ENCODE results near the gene ZNF423. TPM values are rescaled to one million over a fixed set of nuclear protein-coding genes. Genes with fewer than 3 reads are reported as not detected.
A peak's percentile ranks its signal among the peaks of the same experiment; 100 is the strongest.

The ZNF423 gene
- total RNA-seq, 1 experiment from 2014 or later, result 0.20 TPM

DNA sequence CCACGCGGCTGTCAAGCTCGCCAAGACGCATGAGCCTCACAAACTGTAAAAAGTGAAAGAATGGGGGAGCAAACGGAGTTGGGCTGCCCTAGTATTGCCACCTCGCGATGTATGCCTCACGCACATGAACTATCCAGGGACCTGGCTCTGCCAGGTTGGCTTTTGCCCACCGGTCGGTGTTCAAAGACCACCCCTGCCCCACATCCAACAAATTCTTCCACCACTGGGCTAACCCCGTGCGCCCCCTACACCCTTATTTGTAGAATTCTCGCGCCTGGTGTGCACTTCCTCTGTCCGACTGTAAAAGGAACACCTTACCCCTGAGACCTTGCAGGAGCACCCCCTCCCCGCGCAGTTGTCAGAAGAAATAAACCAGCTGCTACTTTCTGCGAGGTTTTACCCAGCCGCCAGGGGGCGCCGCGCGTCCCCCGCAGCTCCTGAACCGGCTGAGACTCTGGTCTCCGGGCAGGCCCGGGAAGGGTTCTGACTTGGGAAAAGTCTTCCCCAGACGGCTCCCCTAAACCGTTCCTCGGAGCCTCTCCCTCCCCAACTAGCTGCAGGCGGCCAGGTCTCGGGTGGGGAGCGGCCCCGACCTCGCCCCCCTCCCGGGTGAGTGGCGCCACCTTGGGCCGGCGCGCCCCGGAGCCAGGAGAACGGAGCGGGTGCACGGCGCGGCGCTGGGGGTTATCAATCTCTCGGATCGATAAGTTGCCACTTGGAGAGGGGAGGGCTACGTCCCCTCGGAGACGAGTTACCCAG lies 1.7 kb upstream of the ZNF423 start:
- DNase-seq, result peak; percentile 75 to 83
- Histone ChIP-seq H3K4me1 (peaks cover 30% of the 10 kb centered on the region), H3K9me3 (no peaks in the 10 kb centered on the region), H3K4me3 (ENCODE audit: low read depth, low read length) (peak overlapping the region; percentile 30), H3K36me3 (ENCODE audit: control insufficient read depth, insufficient read depth, low read length) (no peaks in the 10 kb centered on the region), H3K27me3 (replicated peaks; ENCODE audit: control insufficient read depth, insufficient read depth, low read length) (peaks cover 6% of the 10 kb centered on the region)
- POLR2A ChIA-PET, result interaction anchor here (0.5 to 0.6 kb wide), 2 partner anchors 36 to 42 kb away, joined by 3 read pairs; no protein-coding TSS in a partner anchor
- peak overlapping the region; percentile 86 for H3K4me3 Mint-ChIP-seq (ENCODE audit: unreplicated experiment)
- H3K36me3 Mint-ChIP-seq (ENCODE audit: insufficient read depth, unreplicated experiment), result no peaks in the 10 kb centered on the region
- H3K27ac Mint-ChIP-seq (ENCODE audit: unreplicated experiment), result no peak overlapping the region
- TF ChIP-seq CTCF (IDR thresholded peaks at IDR 0.05; ENCODE audit: insufficient read depth in 1 of 2, low read depth in 1 of 2, low read length in 1 of 2, severe bottlenecking in 1 of 2, unreplicated experiment in 1 of 2), result peak; percentile 92 to 96
- peaks cover 14% of the 10 kb centered on the region for H3K4me1 Mint-ChIP-seq (ENCODE audit: low read depth, unreplicated experiment)
- H3K27me3 Mint-ChIP-seq (ENCODE audit: insufficient read depth, unreplicated experiment), result peaks cover 25% of the 10 kb centered on the region
- CTCF ChIA-PET, result interaction anchor here (0.5 to 5.0 kb wide), 21 partner anchors 9 to 1522 kb away, joined by 3 to 91 read pairs (median 5); partner anchors contain the start of gene CNEP1R1
- no TSS peak for BruUV-seq (replicated peaks)
- no peaks in the 10 kb centered on the region for H3K9me3 Mint-ChIP-seq (ENCODE audit: unreplicated experiment)
- intact Hi-C loops (cut with micrococcal nuclease; ENCODE audit: unreplicated experiment), result loop anchor here (1.0 kb wide), 2 partner anchors 43 to 65 kb away; no protein-coding TSS in a partner anchor

DNA sequence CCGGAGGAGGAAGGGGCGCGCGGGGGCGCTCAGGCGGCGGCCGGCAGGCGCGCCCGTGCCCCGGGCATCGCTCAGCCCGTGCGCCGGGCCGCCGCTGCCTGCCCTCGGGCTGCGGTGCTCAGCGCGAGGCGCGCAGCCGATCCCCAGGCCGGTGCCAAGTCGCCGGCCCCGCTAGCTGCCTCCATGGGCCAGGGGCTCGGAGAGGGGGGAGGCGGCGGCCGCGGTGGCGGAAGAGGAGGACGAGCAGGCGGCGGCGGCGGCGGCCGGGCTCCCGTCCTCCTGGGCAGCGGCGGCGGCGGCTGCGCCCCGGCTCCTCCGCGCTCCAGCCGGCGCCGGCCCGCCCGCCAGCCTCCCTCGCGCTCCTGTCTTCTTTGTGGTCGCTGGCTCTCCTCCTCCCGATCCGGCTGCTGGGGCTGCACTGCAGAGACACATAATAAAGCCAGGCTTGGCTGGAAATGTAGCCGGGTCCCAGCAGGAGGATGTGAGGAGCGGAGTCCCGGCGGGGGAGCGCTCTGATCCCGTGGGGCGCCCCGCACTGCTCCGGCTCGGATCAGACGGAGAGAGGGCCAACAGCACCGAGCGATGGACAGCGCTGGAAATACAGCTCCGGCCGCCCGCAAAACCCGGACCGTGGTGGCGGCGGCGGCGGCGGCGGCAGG lies 889 bp upstream of the ZNF423 start:
- Mint-ChIP-seq H3K9me3 (ENCODE audit: unreplicated experiment) (no peaks in the 10 kb centered on the region), H3K4me3 (ENCODE audit: unreplicated experiment) (peak overlapping the region; percentile 86), H3K4me1 (ENCODE audit: low read depth, unreplicated experiment) (peaks cover 14% of the 10 kb centered on the region), H3K27ac (ENCODE audit: unreplicated experiment) (no peak overlapping the region), H3K36me3 (ENCODE audit: insufficient read depth, unreplicated experiment) (no peaks in the 10 kb centered on the region), H3K27me3 (ENCODE audit: insufficient read depth, unreplicated experiment) (peaks cover 31% of the 10 kb centered on the region)
- Histone ChIP-seq H3K9me3 (no peaks in the 10 kb centered on the region), H3K36me3 (ENCODE audit: control insufficient read depth, insufficient read depth, low read length) (no peaks in the 10 kb centered on the region), H3K4me3 (ENCODE audit: low read depth, low read length) (peak overlapping the region; percentile 61), H3K27me3 (replicated peaks; ENCODE audit: control insufficient read depth, insufficient read depth, low read length) (peaks cover 6% of the 10 kb centered on the region), H3K4me1 (peaks cover 33% of the 10 kb centered on the region)
- intact Hi-C loops (cut with micrococcal nuclease; ENCODE audit: unreplicated experiment), result loop anchor here (1.0 kb wide), 2 partner anchors 44 to 66 kb away; no protein-coding TSS in a partner anchor
- CTCF ChIA-PET, result interaction anchor here (0.7 to 5.0 kb wide), 16 partner anchors 10 to 1522 kb away, joined by 3 to 91 read pairs (median 6); partner anchors contain the start of gene CNEP1R1
- POLR2A ChIA-PET, result interaction anchor here (0.5 to 0.6 kb wide), 2 partner anchors 35 to 43 kb away, joined by 3 read pairs; no protein-coding TSS in a partner anchor
- no TSS peak for BruUV-seq (replicated peaks)
- TF ChIP-seq CTCF (IDR thresholded peaks at IDR 0.05; ENCODE audit: insufficient read depth in 1 of 2, low read depth in 1 of 2, low read length in 1 of 2, severe bottlenecking in 1 of 2, unreplicated experiment in 1 of 2), result peak in 1 of 2 experiments; percentile 56
- peak; percentile 76 to 80 for DNase-seq

DNA sequence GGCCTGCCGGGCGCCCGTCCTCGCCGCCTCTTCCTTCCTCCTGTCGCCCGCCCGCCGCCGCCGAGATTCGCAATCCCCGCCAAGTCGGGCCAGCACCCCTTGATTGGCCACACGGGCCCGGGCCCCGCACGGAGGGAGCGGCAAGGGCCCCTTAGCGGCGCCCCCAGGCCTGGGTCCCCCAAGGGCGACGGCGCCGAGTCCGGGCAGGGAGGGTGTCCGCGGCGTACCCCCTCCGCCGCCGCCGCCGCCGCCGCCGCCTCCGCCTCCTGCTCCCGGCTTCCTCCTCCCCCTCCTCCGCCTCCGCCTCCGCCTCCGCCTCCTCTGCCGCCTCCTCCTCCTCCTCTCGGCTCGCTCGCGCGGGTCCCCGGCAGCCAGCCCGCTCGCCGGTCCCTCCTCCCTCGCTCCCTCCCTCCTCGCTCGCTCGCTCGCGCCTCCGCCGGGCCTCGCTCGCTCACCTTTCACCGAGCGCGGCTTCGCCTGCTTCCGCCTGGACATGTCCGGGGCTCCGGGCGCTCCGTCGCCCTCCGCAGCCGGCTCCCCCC lies 561 bp downstream of the ZNF423 start:
- peaks cover 4% of the 10 kb centered on the region; the same call in 1 of the 2 replicates for H3K27me3 ChIP-seq (replicated peaks; ENCODE audit: control insufficient read depth, insufficient read depth, low read length)
- ChIA-PET CTCF (interaction anchor here (0.7 kb wide), 1 partner anchor 448 kb away, joined by 3 read pairs; no protein-coding TSS in a partner anchor), POLR2A (no interaction called here)
- Mint-ChIP-seq H3K27me3 (ENCODE audit: insufficient read depth, unreplicated experiment) (peaks cover 26% of the 10 kb centered on the region), H3K4me1 (ENCODE audit: low read depth, unreplicated experiment) (peaks cover 14% of the 10 kb centered on the region), H3K9me3 (ENCODE audit: unreplicated experiment) (no peaks in the 10 kb centered on the region), H3K36me3 (ENCODE audit: insufficient read depth, unreplicated experiment) (no peaks in the 10 kb centered on the region), H3K4me3 (ENCODE audit: unreplicated experiment) (peak overlapping the region; percentile 86), H3K27ac (ENCODE audit: unreplicated experiment) (no peak overlapping the region)
- DNase-seq, result peak; percentile 79 to 81
- intact Hi-C loops (cut with micrococcal nuclease; ENCODE audit: unreplicated experiment), result no loop called here
- TF ChIP-seq CTCF (IDR thresholded peaks at IDR 0.05; ENCODE audit: insufficient read depth in 1 of 2, low read depth in 1 of 2, low read length in 1 of 2, severe bottlenecking in 1 of 2, unreplicated experiment in 1 of 2), result no peak
- peak overlapping the region; percentile 61 for H3K4me3 ChIP-seq (ENCODE audit: low read depth, low read length)
- H3K4me1 ChIP-seq, result peaks cover 33% of the 10 kb centered on the region
- no peaks in the 10 kb centered on the region for H3K36me3 ChIP-seq (ENCODE audit: control insufficient read depth, insufficient read depth, low read length)
- no peaks in the 10 kb centered on the region for H3K9me3 ChIP-seq
- BruUV-seq (replicated peaks), result no TSS peak
